NCI-H1436 treated with DMSO at 0.1 percent for 48 hours (cell line): ENCODE results near the gene IP6K3.

Experiments
- DNase-seq: peaks from one replicate; lab custom pipeline; 2025; lab: John Stamatoyannopoulos, UW

Gene IP6K3, protein sequence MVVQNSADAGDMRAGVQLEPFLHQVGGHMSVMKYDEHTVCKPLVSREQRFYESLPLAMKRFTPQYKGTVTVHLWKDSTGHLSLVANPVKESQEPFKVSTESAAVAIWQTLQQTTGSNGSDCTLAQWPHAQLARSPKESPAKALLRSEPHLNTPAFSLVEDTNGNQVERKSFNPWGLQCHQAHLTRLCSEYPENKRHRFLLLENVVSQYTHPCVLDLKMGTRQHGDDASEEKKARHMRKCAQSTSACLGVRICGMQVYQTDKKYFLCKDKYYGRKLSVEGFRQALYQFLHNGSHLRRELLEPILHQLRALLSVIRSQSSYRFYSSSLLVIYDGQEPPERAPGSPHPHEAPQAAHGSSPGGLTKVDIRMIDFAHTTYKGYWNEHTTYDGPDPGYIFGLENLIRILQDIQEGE

DNA sequence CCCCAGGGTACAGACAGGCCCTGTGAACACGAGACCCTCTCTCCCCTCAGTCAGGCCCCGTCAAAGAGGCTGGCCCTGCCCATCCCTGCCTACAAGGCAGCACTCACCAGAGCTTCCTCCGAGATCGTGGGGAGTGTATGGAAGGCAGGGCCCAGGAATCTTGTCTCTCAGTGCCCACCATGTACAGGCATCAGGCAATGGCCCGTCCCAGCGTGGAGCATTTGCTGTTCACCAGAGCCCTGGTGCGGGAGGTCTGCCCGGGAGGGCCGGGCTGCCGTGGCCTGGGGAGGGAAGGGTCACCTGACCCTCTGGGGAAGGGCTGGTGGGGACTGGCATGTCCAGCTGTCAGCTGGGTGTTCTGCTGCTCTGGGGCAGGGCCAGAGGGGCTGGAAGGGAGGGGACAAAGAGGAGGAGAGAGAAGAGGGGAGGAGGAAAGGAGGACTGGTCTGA, at the start of gene IP6K3:
TSS of gene IP6K3 (minus strand) at position 255 of the 450 bp plus-strand sequence. CDS start 11,429 bp downstream, outside the sequence.
- no peak for DNase-seq

DNA sequence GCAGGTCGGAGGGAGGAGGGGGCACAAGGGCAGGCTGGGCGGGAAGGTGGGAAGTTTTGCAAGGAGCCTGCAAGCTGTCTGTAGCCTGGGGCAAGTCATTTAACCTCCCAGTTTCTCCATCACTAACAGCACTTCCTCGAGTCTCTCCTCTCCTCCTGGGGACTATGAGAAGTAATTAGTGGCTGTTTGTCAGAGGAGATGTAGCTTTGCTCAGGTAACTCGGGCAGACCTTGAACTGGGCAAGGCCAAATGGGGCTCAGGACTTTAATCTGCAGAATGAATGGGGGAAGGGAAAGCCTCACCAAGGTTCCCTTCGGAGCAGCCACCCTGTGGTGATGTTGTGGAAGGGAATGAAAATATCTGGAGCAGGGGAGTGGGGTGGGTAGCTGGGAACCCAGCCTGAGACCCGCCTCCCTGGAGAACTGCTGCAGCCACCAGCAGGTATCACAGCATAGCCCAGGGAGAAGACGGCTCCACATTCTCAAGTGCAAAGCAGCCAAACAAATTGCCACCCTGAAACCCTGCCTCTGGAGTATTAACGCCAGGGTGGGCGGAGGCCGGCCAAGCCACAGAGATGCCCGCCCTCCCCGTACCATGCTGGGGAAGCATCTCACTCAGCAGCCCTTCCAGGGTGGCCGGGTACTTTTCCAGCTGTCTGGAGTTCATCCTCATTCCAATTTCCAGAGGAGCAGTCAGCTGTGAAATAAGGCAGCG, 48.4 kb upstream of the IP6K3 start:
- DNase-seq = no peak

DNA sequence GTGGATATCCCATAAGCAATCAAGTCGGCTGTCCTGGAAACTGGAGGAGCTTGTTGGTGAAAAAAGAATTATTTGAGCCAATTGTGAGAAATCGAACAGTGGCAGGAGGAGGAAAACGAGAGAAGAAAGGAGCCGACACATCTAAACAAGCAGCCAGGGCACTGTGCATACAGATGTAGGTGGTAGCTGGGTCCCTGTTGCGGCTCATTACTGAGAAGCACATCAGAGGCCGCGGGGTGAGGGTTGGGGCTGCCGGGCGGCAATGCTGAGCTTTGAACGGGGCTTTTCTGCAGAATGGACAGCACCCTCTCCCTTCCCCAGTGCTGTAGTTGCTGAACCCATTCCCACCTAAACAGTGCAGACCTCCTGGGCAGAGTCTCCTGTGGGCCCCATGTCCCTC, 46.3 kb upstream of the IP6K3 start:
- DNase-seq = no peak

DNA sequence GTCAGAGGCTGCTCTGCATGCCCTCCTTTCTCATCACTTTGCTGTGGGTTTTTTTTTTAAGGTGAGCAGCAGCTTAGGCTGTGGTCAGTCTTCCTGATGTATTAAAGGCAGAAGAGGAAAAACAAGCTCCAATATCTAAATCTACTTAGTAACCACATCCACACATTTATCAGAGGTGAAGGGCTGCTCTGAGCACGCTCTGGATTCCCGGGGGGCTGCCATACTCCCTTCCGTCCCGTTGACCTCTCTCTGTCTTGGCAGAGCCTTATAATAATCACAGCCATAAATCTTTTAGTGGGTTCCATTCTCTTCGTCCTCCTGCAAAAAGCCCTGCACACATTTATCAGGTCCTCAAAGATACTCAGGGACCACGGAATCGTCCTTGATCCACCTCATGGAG, 44.9 kb upstream of the IP6K3 start:
- no peak for DNase-seq

DNA sequence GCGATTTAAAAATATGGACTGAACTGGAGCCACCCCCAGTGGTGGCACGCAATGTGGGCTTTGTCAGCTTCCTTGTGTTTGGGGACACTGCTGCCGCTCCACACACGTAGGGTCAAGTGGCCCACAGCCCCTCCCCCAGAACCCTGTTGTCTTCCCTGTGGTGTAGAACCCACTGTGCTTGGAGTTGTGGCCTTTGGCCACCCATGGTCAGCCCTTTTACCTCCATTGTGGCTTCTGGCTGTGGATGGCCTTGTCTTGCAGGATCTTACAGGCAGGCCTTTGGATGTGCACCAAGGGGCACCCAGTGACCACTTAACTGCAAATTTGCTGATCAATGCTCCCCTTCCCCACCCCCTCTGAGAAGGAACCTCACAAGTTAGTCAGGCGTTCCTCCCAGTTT, 44.2 kb upstream of the IP6K3 start:
- no peak for DNase-seq

DNA sequence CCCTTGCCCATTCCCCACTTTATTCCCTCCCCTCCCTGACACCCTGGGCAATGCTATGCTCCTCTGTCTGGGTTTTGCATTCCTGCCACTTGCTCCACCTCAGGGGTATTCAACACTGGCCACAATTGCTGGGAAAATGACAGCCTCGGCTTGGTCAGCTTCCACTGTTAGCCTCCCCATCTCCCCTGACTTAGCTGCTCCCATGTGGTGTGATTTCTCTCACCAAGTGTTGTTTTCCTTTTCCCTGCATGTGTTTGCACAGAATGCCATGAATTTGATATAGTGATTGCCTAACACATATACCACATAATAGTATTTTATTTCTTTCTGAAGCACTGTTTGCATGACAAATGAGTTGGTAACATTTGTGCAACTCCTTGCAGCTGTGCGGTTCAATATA, 43.7 kb upstream of the IP6K3 start:
- DNase-seq = no peak

DNA sequence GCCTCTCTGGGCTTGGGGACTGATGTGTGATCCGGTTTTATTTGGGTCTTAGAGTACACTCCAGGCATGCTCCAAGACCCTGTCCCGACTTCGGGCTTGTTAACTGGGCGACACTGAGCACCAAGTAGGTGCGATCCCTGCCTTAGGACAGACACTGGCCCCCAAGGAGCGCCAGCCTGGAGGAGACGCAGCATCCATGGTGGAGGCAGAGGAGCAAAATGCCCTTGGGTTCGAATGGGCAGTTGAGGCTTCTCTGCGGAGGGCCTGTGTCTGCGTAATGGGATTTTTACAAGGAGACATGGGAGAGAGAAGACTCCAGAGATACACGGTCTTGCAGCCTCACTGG, 42.8 kb upstream of the IP6K3 start:
- DNase-seq = no peak

DNA sequence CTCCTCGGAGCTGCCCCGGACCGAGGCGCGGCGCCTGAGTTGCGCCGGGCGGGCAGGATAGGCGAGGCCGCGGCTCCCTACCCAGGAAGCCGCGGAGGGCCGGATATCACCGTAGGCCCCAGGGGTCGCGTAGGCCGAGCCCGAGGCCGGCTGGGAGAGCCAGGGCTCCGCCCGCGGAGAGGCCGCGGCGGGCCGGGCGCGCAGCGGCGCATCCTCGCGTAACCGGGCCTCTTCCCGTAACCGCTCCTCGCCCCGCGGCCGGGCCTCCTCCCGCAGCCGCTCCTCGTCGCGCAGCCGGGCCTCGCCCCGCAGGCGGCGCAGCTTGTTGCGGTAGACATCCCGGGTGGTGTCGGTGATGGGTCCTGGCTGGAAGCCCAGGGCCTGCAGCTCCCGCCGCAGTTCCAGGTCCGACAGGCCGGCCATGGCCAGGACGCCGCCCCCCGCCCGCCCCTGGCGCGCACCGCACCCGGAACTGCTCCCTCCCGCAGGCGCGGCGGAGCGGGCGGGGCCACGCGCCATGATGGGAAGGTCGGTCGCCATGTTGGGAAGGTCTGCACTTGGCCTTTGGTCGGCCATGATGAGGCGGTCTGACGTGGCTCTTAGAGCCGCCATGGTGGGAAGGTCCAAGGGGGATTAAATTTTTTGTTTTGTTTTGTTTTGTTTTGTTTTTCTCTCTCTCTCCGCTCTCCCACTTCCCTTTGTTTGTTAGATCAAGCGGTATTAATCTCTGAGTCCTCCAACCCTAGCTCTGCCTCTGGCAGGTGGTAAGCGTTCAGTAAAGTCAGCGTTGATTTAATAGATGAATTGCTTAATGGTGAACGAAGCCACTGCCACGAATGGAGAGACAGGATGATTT, 42.2 kb upstream of the IP6K3 start, which contains the start of gene LEMD2:
TSS of gene LEMD2 (minus strand) at position 437 of the 856 bp plus-strand sequence. CDS start at position 423, 14 bp downstream.
- DNase-seq = no peak

DNA sequence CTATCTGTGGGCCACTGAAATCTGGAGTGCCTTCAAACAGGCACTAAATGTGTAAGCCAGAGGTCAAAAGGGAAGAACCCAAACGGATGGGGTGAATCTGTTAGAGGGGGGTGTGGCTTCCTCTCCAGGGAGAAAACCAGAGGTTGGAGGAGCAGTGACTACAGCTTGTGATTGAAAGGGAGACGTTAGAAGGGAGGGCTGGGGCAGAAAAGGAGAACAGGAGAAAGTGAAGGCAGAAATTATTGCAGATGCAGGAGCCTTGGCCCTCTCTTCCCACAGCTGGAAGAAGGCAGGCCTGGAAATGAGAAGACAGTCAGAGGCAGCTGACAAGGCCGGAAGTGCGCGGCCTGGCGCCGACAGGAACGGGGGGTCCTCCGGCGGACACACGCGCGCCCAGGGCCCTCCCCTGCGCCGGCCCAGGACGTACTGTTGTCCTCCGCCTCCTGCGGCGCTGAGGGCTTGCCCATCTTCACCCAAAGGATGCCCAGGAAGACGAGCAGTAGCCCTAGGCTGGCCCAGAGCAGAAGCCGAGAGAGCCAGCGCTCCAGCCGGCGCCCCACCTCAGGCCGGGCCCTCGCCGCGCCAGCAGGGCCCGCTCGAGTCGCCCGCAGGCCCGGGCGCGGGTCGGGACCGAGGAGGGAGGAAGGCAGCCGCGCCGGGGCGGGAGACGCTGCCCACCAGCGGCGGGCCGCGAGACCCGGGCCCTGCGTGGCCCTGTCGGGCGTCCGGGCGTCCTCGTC, 41.4 kb upstream of the IP6K3 start:
- no peak for DNase-seq

DNA sequence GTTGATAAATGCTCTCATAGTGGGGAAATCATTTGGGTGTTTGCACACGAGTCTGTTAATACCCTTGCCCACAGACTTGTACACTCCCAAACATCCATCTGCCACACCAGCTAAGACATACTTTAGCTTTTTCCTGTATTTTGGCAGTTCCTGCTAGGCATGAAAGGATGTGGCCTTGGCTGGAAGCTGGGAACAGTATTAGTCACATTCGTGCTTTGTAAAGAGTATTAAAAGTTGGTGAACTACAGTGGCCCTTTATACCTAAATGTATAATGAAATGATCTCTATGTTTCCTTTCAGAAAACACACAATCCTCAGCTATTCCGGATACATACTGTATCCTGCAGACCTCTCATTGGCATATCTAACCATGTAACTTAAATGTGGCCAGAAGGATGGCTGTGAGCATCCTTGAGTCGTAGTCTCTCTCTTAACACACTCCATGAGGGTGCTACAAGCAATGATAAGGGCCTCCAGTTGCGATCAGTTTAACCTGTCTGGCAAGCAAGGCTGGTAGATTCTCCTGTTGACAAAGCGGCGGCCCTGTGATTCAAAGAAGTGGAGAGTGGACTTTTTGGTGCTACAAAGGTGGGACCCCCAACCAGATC, 40.7 kb upstream of the IP6K3 start:
- DNase-seq = no peak

DNA sequence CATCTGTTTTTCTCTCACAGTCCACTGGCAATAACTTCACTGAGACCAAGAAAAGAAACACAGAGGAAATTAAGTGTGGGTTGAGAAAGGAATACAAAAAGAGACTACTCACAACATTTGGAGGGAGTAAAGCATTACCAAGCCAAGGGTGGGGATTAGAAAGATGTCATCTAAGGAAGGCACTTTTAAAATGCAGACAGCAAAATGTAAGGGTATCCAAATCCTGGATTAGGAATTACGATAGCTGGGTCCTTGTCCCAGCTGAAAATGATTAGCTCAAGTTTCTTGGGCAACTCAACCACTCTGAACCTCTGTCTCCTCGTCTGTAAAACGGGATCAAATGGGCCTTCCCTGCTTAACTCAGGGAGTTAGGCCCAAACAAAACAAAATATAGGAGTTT, 40.0 kb upstream of the IP6K3 start:
- no peak for DNase-seq

DNA sequence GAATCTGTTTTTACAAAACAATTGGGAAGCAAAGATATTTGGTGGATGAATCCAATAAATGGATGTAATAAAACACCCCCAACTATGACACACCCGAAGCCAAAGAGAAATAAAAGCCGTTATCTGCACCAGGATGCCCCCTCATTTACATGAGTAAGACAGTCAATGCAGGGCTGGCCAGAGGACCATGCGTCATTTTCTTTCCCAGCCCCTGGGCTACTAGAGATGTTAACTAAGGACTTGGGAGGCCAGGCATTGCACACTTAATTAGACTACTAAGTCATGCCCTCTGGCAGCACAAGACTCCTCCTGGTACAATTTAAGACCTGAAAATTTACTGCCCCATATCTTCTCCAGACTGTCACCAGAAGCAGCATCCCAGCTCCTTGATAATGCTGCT, 39.1 kb upstream of the IP6K3 start:
- DNase-seq = no peak

DNA sequence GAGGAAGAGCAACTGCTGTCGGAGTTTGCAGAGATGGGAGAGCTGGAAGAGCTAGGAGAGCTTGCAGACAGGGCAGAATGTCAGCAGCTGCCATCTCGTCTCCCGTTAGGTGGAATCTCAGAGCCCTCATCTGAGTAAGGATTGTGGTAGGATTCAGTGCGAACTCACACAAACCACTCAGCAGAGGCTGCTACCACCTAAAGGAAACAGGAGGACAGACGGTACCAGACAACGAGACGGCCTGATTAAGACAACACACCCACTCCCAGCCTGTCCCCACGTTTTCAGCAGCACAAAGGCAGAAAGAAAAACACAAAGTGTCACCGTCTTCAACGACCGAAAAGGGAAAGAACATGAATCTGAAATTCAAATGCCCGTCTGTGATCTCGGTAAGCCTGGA, 38.1 kb upstream of the IP6K3 start:
- DNase-seq = no peak

DNA sequence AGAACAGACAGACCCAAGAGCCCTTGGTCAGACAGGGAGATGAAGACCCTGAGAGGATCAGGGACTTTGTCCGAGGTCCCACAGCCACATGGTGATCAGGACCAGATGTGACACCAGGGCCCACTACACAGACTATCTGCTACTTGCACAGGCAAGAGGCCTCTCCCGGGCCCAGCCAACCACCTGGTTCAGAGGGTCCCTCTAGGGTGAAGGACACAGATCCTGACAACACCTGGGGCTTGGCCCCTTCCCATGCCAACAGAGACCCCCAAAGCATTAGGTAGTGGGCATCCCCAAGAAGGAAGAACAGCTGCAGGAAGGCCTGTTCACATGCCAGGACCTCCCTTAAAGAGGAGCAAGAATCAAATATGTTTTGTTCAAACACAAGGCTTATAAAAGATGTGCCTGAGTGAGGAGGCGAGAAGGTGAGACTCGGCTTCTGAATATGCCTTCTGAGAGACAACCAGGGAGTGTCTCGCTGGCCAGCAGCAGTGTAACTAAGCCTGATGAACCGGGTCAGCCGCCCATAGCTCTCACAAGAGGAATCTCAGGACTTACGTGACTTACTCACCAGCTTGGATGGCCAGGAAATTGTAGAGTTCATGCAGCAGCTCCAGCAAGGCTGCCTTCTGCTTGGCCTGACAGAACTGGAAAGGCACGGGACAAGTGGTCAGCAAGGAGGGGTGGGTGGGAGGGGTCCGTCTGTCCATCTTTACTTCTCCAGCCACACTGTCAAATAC, 37.2 kb upstream of the IP6K3 start:
- no peak for DNase-seq

DNA sequence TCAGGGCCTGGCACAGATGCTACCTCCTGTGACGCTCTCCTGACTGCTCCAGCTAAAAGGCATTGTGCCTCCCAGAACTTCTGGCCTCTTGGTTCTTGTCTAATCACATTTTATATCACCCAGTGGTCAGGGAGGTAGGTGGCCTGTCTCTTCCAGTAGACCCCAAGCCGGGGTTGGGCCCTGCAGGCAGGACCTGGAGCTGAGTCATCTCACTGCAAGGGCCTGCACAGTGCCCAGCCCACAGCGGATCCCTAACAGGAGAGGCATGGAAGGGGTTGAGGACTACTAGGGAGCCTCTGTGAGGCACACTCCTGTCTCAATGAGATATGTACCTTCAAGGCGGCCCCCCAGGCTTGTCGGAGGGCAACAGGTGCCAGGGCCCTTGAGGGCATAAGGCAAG, 35.9 kb upstream of the IP6K3 start:
- no peak for DNase-seq

DNA sequence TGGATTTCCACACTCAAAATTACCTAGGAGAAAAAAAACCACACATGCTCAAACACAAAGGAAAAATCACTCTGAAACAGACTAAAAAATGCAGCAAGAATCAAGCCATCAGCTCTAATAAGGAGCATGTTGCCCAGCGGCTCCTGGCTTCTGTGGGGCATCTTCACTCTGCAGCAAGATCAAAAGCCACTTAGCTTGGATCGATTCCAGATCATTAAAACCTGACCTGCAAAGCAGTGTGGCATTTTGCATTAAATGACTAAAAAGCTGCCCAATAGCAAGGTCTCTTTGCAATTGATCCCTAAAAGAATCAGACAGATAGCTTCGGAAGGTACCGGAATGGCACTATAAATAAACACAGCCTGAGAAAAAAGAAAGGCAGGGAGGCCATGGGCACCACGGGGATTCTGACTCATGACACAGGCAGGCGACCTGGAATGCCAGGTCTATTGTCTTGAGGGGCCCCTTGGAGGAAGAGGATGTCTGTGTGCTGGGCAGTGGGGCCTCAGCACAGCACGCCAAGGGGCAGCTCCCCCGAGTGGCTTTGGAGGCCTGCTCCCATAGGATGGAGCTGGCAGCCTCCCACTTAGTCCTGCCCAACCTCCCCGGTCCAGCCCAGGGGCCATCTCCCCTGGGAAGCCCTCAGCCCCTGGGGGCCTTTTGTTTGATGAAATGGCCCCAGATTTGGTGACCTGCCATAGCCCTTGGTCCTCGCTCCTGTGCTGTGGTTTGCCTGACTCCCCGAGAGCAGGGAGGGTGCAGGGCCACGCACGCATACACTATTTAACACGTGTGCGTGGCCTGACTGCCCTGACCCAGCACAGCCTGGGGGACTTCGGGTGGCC, 34.6 kb upstream of the IP6K3 start:
- DNase-seq = no peak

DNA sequence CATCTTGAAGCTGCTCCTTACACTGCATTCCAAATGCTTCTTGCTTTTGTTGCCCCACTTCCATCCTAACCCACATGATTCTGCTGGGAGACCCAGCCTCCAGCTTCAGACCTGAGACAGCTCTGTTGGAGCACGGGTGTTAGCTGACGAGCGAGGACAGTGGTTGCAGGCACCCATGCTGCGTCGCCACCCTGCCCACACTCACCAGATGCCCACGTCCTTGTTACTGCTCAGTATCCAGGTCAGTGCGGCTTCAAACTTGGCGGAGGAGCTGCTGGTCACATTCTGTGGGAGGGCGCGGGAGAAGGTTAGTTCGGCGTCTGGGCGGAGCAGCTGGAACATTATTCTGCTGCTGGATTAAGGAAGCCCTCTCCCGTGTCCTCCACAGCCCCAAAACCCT, 33.2 kb upstream of the IP6K3 start:
- DNase-seq = no peak

DNA sequence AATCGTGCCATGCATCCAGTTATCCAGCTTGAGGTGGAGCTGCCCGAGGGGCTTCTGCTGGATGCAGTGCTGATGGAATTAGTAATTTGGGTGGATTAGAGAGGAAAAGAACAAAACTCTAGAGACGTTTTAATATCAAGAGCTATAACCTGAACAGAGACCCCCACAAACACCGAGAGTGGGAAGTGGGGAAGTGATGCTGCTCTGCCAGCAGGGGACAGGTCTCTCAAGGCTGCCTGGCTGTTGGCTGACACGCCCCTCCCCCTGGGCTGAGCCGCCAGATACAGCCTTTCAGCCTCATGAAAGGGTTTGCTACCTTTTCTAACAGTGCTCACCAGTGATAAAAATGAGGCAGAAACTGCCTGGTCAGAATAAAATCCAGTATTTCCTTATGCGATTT, 32.6 kb upstream of the IP6K3 start:
- DNase-seq = no peak

DNA sequence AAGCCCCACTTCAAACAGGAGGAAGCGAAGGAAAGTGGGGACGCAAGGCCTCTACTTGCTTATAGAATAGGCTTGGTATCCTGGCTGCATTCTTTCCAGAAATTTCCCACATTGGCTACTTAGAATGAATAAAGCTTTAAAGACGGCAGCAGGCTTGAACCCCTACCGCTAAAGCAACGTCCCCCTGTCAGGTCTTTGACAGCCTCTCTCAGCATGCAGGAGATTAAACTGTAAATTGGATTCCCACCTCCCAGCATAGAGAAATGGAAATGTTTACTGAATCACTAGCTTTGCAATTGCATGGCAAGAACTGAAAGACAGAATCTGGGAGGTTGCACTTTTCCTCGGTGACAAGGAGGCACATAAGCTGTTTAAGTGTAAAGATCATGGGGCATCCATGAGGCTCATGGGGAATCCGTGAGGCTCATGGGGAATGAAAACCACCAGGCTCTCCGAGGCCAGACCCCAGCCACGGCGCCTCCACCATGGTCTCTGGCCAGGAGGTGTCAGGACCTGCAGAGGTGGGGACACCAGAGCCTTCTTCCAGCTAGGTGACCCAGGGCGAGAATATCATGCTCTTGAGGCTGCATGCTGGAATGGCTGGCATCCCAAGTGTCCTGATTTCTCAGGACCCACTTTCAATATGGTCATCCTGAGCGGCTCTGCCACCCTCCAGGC, 31.9 kb upstream of the IP6K3 start:
- no peak for DNase-seq
